ENCODE data around the gene HABP2.
A peak's percentile ranks its signal among the peaks of the same experiment; 100 is the strongest.

Gene HABP2

DNA sequence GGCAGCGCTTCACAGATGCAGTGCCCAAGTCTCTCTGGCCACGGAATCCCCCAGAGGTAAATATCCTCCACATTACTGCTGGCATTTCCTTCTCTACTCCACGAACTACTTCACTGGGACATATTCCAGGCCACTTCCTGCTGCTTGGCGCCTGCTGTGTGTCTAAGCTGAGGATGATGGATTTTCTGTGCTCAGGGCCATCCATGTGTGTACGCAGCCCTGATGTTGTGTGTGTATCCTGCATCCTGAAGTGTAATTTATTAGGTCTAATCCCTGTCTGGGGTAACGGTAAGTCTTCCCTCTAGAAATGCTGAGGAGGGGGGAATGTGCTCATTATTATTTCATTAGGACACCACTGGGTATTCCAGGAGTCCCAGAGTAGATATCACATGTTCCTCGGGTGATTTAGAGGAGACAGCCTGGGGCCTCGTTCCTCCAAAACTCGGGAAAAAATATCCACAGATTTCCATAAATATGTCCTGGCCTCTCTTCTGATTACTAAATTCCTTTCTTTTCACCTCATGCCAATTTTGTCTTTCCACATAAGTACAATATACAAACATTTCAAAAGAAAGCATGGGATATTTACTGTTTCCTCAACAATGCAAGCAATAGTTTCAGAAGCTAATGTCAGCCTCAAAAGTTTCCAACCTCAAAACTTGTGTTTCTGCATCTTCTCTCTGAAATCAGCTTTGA, 25.5 kb upstream of the HABP2 start:
- peak; percentile 53 for DNase-seq

DNA sequence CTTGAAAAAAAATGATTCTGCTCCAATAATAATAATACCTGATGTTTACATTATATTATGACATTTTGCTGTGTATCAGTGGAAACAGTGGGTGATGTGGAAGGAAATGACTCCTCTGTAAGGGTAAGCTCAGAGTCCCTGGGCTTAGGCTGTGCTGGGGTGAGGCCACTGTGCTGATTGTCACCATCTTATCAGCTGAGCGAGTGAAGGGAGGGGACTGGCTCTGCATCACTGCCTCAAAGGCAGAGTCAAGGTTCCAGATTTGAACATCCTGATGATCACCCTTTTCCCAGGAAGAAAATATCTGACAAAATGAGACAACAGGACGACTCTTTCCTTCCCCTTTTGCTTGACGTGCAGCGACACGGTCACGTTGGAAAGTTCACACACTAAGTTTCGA, 24.0 kb upstream of the HABP2 start:
- DNase-seq: peak; percentile 11

DNA sequence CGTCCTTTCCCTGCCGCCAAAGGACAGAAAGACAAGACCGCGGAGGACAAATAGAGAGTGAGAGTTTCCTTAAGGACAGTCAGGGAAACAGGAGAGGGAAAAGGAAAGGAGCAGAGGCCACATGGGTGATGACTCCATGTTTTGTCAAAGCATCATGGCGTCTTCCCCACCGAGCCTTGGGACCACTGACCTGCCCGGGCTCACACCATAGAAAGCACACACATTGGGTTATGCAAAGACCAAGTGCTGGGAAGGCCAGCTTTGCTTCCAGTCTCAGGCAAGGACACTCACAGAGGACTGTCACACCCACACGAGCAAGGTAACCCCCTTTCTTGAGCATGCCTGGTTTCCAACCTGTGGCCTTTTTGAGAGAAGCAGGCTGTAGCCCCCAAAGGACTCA, 23.3 kb upstream of the HABP2 start:
- no peak for DNase-seq

DNA sequence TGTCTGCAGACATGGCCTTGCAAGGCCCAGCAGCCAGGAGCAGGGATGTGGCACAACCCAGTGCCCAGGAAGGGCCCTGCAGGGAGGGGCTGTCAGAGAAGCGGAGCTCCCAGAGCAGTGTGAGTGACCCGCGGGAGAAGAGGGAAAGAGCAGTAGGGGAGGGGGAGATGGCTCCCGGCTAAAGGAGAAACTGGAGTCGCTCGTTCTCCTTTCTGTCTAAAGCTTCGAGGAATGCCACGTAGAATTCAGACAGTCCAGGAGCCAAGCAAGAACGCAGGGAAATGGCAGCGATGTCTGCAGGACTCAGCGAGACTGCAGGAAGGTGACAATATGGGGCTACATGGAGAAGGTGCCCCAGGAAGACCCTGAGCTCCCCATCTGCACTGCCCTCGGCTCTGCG, 22.4 kb upstream of the HABP2 start:
- DNase-seq: peak; percentile 7

DNA sequence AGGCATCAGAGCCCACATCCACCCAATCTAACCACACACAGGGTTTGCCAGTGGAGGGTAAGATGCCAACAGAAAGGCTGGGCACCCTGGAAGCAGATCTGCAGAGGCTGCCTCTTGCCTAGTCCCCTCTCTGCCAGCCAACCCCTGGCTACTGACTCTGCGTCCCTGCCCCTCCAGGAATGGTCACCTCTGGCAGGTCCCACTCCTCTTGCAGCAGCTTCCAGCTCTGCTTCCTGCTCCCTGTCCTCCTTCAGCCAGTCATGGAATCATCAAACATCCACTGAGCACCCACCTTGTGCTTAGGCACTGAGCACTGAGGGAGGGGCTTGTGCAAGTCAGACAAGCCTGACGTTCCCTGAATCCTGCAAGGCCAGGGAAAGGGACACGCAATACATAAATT, 20.1 kb upstream of the HABP2 start:
- no peak for DNase-seq

DNA sequence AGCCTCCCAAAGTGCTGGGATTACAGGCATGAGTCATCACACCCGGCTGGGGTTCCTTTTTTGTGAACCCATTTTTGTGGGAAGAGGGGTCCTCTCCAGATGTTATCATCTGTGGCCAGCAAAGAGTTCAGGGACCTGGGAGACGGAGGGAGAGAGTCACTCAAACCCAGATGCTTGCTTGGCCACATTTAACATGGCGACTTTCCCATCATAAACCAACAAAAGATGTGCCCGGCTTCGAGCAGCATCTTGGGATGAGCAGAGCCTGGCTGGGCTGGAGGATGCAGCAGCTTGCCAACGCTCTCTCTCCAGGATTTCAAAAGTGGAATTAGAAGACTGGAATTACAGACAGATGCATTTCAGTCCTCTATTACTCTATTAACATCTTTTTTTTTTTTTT, 19.1 kb upstream of the HABP2 start:
- DNase-seq: no peak

DNA sequence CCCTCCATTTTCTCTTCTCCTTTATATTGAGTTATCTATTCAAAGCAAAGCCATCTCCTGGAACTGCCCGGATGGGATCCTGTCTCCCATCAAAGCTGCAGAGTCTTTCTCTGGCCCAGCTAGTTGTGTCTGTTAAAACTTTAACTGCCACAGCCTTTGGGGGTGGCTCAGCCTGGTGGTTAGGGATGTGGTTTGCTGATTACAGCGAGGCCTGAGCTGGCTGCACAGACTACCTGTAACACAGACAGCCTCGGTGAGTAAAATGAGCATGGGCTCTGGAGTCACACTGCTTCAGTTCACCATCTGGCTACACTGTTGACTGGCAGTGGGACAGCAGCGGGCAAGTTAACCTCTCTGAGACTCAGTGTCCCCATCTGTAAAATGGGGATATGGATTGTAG, 18.4 kb upstream of the HABP2 start:
- no peak for DNase-seq

DNA sequence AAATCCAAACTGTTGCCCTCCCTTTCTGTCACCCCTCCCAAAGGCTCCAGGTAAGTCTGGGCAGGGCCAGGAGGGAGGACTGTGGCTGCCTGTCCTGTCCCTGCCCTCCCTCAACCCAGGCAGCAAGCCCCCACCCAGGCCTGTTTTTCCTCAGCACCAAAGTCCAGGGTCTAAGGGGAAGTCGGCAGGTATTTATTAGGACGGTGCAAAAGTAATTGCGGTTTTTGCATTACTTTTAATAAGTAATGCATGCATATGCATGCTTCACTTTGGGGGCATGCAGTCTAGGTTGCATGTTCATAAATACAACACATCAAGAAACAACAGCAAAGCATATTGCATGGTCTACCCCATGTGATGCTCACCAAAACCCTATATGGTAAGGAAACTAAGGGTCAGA, 15.2 kb upstream of the HABP2 start:
- DNase-seq: no peak

DNA sequence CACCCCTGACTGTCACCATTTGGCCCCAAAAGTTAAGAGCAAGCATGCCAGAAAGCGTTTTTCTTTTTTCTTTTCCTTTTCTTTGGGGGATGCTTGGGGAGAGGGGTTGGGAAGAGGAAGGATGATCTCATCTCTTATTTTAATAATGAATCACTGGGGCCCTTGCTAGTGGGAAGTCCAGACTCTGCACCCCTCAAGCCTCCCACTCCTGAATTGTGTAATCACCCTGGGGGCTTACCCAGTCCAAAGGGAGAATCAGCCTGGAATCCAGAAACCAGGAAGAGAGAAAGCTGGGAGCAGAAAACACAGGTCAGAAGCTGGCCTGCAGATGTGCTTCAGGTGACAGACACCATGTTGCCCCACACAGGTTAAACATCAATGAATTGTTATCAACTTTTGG, 14.7 kb upstream of the HABP2 start:
- DNase-seq: no peak

DNA sequence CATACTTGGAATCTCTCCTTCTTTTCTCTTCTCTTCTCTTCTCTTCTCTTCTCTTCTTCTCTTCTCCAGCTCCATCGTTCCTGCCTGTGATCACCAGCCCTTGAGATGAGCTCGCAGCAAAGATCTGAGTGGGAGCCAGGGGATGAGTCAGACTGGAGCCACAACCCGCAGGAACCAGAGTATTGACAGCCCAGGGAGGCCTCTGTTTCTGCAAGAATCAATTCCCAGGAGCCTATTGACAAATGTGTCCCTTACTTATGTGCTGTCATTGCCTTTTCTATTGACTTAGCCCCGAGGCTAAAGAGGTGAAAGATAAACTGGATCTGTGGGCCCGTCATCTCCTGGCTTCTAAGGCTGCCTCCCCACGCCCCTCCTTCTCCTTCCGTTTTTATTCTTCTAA, 13.1 kb upstream of the HABP2 start:
- DNase-seq: no peak

DNA sequence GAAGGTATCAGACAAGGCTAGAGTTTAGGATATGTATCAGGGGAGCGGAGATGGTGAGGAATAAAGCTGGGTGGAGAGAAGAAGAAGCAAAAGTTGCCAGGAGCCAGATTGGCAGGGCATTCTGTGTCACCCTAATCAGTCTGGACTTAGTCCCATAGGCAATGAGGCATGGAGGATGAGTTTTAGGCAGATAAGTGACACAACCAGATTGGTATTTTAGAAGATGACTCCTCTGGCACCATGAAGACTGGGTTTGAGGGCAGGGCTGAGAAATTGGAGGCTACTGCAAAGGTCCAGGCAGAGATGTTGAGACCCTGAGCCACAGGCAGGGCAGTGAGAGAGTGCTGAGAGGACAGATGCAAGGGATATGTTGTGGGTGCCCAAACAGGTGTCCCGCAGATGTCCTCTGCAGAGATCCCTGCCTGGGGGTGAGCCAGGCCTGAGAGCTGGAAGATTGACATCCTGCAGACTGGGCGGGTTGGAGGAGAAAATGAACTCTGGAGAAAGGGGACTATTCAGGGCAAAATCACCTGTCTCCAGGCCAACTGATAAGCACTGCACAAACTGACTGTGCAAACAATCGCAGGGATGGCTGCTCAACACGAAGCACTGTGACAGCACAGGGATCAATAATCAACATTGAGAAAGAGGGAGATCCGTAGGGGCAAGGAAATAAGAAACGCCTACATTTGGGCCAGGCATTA, 11.9 kb upstream of the HABP2 start:
- DNase-seq: peak; percentile 51

DNA sequence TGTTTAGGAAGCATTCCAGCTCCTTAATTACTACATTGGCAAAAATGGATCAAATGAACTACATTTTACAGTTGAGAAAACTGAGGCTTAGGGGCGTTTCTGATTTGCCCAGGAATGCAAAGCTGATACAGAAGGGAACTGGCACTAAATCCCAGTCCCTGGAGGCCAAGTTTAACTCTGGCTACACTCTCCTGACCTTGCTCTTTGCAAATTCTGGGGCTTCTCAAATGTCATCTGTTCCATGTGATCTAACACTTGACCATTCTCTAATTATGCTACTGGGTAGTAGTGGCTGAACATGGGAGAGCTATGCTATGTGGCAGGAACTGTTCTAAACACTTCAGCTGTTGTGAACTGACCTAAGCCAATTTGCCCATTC, 11.3 kb upstream of the HABP2 start:
- no peak for DNase-seq

DNA sequence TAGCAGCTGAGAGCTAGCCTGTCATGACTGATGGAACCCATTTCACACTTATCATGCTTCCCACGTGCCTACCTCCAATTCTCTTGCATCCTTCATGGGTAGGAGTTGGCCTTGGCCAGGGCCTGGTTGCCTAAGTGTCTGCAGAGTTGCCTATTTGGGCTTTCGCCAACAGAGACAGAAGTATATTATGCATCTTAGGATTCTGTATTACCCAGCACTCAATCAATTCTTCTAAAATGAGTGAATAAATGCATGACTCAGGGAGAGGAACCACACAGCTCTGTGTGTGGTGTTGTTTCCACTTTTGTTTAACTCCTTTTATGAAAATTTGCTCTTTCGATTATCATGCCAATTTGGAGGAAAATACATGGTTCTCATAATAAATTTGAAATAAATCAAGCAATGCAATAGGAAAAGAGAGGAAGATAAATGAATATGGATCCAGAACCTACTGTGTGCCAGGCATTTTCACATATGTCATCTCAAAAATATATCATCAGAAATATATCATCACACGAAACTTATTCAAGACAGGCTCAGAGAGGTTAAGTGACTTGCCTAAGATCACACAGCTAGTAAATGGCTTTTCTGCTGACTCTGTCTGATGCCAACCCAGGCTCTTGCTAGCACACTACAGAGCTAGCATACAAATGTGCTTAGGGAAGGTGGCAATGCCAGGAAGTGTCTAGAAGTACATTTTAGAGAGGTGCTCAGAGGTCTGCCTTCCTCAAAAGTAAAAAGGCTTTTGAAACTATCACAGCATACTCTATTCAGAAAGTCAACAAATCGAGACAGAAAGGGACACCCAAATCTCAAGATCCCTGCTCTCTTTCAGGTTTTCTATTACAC, 9.5 kb upstream of the HABP2 start:
- no peak for DNase-seq

DNA sequence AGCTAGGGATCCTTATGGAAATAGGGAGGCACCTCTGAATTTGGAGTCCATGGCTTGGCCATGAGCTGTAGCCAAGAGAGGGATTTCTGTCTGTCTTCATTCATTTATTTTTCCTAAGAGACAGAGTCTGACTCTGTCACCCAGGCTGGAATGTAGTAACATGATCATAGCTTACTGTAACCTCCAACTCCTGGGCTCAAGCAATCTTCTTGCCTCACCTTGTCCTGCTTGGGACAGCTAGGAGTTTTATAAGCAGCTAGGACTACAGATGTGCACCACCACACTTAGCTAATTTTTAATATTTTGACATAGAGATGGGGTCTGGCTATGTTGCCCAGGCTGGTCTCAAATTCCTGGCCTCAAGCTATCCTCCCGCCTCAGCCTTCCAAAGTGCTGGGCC, 8.5 kb upstream of the HABP2 start:
- DNase-seq: no peak

DNA sequence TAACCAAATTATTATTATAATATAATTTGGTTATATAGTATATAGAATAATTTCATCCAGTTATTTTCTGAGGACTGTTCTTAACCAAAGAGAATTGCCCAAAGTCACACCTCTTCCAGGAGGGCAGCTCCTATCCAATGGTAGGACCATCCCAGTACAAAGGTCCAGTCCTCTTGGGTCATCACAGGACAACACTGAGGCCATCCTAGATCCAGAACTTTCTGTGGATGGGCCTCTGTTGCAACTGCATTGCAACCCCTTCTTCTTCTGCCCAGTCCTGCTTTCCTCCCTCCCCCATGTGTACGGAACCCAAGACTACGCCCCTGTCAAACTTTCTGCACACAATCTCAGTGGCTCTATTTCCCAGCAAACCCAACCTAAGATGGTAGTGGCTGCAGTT, 5.4 kb upstream of the HABP2 start:
- no peak for DNase-seq

DNA sequence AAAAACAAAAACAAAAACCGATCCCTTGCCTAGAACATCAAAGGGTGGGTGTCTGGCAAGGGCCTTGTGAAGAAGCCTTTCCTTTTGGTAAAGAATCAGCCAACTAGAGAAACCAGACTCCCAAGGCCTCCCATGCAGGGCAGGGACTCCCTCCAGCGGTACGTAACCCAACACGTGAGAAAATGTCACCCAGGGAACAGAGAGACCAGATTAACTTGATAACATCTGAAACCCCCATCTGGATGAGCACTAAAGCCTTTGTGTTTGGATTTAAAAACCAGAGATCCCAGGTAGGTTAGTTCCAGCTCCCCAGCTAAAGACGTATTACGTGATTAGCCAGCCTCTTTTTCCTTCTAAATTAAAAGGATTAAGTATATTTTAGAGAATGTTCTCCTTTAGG, 3.0 kb upstream of the HABP2 start:
- no peak for DNase-seq

DNA sequence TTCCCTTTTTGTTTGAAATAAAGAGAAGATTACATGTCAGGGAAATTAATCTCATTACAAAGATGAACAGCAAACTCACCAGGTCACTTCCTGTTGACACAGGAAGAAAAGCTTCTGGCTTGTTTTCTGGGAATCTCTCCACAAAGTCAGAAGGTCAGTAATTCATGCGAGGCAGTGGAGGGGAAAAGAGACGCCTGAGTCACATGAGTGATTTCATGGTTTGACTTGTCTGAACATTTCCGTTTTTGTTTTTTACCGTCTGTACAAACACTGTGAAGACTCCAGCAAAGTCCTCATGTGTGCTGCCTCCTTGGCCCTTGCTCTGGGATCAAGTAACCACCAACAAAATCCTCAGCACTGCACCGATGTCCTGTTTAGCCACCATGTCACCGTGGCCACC, 2.5 kb upstream of the HABP2 start:
- DNase-seq: no peak

DNA sequence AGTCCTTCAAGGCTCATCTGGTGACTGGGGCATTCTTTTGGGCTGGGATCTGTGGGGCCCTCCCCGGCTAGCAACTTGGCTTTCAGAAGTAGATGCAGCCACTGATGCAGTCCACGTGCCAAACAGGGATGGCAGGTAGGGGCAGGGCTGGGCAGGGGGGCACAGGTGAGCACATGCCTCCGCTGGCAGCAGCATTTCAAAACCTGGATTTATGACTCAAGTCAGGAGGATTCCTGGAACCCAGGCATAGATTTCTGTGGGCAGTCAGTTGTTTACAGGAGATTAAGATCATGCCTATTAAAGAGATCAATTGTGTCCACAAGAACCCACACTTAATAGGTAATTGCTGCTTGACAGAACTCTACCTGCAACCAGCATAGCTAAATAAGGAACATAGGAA, 839 bp upstream of the HABP2 start:
- no peak for DNase-seq

DNA sequence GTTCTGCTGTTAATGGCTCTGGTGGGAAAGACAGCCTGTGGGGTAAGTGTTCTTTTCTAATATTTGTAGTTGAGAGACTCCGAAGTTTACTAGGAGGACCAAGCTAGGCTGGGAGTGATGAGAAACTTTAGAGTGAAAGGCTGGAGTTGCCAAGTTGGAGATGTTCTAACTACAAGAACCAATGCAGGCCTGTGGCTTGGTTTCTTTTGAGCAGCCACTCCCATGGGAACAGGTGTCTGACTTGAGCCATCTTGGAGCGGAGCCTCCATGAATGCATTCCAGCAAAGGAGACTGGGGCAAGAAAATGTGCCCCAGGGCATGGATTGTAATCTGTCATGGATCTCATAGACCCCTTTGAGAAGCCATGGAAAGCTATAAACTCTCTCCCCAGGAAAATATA, 296 bp downstream of the HABP2 start:
- no peak for DNase-seq

DNA sequence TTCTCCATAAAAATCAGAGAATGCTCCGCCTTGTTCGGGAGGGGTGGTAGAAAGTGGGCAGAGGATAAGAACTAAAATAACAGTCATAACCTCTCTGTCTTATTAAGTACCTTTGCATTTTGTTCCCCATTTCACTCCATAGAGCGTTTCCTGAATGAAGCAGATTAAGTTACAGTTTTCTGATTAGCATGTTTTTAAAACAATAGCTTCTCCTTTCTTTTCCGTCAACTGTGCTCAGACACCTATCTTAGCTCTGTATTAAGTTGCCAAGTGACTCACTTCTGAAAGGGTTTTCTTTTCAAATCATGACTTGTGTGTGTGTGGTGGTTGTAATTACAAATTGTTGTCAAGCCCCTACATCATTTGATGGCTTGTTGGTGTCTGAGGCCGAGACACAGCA, 1.4 kb downstream of the HABP2 start:
- DNase-seq: no peak

DNA sequence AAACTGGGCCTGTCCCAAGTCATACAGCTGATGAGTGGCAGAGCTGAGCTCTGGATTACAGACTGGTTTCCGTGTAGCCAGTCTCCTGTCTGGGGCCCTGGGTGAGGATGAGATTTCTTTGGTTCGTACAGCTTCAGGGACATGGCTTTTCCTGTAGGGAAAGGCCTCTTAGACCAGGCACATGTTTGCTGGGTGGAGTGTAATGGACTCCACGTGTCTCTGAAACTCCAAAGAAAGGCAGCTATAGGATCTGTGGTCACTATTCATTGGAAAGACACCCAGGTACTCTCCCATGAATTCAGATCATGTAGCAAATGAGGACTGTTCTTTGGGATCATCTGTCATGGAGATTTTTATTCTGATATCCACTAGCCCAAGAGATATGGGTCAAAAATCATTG, 2.4 kb downstream of the HABP2 start:
- no peak for DNase-seq

DNA sequence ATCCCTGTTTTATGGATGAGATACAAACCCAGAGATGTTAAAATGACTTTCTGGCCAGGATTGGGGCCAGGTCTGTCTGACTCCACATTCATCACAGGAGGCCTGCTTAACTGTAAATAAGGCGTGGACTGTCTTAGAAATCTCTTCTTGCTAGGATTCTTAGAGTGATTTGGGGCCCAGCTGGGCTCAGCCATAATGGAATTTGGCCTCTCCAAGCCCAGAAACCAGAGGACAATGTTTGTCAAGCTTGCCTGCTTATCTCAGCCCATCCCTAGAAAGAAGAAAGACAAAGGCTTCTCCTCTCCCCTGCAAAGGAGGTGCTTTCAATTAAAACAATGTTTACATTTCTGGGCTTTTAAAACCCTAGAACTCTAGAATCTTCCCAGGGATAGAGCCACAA, 2.9 kb downstream of the HABP2 start:
- DNase-seq: no peak

DNA sequence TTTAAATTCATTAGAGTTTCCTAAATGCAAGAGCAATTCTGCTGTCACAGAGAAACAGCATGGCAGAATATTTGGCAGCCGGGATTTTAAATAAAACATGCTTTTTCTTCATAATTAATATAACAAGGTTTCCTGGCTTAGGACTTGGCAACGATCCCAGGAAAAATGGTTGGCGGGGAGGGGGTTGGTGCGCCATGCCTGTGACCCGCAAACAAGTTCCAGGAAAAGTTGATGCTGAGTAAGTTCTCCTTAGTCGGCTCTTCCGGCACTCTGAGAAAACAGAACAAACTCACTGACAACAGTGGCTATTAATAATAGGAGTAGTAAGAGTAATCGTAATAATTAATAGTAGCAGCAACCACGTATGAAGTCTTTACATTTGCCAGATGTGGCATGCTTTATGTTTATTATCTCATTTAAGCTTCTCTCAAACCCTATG, 4.6 kb downstream of the HABP2 start:
- peak; percentile 66 for DNase-seq

DNA sequence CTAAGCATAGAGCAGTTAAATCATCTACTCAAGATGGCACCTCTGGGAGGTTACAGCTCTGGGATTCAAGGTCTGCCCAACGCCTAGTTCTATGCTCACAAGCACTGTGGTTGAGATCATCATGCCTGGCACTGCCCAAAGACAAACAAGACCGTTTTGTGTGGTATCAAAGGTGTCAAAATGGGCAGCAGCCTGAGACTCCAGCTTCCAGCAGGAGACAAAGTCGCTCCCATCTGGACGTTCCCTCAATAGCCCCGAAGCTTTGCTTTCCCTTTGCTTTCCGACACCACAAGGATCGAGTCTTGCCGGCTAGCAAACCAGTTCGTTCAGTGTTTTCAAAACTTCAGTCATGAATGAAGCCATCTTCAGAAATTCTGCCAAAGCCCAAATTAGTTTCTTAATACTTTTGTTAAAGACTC, 5.1 kb downstream of the HABP2 start:
- DNase-seq: no peak

All from right hindlimb (tissue), 1 donor.